ENCODE results near the gene SLC12A3.

DNA sequence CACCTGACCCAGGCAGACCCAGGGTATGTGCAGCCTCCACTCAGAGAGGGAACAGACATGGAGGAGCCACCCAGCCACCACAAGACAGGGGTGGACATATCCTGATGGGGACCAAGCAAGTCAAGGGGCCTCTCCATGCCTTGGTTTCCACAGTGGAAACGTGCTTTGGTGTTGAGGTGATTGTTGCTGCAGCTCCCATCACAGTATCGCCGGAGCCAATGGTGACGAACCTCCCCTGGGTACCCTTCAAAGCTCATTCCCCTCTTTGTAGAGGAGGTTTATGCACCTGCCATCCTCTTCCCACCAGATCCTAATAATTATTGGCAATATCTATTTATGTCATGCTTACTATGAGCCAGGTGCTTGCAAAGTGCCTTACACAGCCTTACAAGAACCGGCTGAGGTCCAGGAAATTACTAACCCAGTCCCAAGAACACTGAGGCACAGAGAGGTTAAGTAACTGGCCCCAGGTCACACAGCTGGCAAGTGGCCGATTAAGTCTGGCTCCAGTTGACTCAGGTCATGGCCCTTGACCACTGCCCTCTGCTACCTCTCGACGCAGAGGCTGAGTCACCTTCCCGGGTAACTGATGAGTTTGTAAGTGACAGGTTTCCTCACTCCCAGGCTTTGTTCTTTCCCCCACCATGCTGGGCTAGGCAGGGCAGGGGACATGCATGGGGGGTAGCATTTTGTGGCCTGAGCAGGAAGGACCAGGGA is 20.6 kb downstream of the SLC12A3 start:
- TF ChIP-seq, protein P1, sequence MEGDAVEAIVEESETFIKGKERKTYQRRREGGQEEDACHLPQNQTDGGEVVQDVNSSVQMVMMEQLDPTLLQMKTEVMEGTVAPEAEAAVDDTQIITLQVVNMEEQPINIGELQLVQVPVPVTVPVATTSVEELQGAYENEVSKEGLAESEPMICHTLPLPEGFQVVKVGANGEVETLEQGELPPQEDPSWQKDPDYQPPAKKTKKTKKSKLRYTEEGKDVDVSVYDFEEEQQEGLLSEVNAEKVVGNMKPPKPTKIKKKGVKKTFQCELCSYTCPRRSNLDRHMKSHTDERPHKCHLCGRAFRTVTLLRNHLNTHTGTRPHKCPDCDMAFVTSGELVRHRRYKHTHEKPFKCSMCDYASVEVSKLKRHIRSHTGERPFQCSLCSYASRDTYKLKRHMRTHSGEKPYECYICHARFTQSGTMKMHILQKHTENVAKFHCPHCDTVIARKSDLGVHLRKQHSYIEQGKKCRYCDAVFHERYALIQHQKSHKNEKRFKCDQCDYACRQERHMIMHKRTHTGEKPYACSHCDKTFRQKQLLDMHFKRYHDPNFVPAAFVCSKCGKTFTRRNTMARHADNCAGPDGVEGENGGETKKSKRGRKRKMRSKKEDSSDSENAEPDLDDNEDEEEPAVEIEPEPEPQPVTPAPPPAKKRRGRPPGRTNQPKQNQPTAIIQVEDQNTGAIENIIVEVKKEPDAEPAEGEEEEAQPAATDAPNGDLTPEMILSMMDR (IDR thresholded peaks at IDR 0.05), result no peak
- no peak for TF ChIP-seq POLR2A (IDR thresholded peaks at IDR 0.05; ENCODE audit: low read depth)

Measured in esophagus muscularis mucosa (tissue), 3 donors.